Smooth muscle cell of the brain vasculature (primary cell): ENCODE results near the gene RPTOR.
"Not testable (repeated sequence)": the region's sequence is repeated elsewhere in the genome, so short reads cannot be mapped to it uniquely, and the experiment has no call there.

Experiments used
- DNase-seq: peaks from one replicate; pipeline ENCODE4 v3.0.0-alpha.2; 2012; ENCODE audit warnings: low read depth, low spot score

The RPTOR gene

GRCh38 chr17:80693511-80693910 is 148.9 kb downstream of the RPTOR start:
- no peak for DNase-seq

- DNase-seq: no peak
These were observed 149.7 kb downstream of the RPTOR start for GRCh38 chr17:80694085-80694991.

GRCh38 chr17:80694992-80695912 is 150.6 kb downstream of the RPTOR start:
- no peak for DNase-seq

DNA sequence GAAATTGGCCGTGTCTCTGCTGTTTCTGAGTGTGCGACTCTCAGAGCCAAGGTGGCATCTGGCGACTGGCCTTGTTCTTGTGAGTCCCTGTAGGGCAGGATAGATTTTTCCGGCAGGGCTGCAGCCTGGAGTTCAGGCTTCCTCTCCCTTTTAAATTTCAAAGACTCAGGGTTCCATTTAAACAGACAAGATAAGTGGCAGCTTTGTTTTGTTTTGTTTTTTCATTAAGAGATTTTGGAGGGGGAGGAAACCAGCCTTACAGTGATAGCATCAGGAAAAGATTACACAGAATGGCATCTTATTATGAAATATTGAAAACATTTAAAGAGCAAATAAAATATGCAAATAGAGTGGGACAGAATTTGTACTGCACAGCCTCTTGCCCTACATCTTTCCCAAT is 151.3 kb downstream of the RPTOR start:
- DNase-seq: no peak

DNA sequence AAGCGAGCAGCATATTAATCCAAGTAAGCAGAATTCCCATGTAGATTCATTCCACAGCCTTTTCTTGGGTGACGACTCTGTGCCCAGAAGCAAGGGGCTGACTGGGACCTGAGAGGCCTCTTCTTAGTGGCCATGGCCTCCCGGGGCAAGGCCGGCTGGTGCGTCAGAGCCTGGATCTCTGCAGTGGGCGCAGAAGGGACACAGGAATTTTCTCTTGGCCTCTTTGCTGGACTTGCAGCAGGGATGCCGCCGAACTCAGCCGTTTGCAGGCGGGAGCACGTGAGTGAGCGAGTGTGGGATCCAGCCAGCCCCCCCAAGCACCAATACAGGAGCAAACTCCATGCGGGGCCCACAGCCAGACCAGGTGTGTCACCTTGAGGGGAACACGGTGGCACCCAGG is 151.8 kb downstream of the RPTOR start:
- no peak for DNase-seq

DNA sequence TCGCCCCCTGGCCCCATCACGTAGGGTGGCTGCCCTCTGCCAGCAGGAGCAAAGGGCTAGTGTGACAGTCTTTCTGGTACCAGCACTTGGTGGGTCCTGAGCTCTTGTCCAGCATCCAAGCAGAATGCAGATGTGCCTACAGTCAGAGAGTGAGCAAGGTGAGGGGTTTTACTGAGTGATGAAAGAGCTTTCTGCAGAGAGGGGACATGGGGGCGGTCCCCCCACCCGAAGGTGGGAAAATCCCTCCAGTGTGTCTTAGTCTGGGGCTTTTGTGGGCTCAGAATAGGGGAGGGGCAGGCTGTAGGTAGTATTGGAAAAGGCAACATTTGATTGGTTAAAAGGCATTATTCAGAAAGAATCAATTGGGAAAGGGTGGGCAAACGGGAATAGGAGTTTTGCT is 152.3 kb downstream of the RPTOR start:
- no peak for DNase-seq

- no peak for DNase-seq
These were observed 153.7 kb downstream of the RPTOR start for GRCh38 chr17:80698297-80698696.

GRCh38 chr17:80699205-80699604 is 154.6 kb downstream of the RPTOR start:
- not testable (repeated sequence) for DNase-seq

GRCh38 chr17:80701730-80702129 is 157.1 kb downstream of the RPTOR start:
- DNase-seq: no peak

GRCh38 chr17:80702315-80703141 is 157.9 kb downstream of the RPTOR start:
- no peak for DNase-seq

DNA sequence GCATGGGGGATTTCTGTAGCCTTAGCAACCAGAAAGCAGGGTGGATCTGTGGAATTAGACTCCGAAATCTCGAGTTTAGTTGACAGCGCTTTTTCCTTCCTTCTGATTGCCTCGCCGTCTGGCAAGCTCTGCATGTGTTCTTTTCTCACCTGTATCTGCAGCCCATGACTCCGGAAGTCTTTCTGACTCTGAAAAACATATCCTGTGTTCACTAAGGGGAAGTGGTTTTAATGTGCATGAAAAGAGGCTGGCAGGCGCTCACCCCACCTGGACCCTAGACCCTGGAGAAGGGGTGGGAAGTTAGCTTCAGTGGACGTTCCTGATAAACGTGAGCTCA is 158.5 kb downstream of the RPTOR start:
- DNase-seq: no peak

- no peak for DNase-seq
These were observed 159.8 kb downstream of the RPTOR start for GRCh38 chr17:80704381-80704819.

DNA sequence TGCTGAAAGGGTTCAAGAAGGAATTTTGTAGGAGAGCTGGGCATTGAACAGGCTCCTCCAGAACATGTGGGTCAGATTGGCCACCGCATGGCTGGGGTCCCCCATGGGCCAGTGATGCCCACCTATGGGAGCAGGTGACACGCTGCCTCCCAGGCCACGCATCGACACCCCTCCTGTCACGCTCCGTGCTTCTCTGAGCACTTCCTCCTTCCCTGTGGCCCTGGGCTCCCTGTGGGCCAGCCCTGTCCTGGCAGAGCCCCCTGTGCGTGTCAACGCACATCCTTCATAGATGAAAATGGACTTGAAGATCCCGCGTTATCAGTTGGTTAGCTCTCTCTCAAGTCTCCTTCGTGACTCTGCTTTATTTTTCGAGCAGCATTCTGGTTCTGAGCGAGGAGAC is 160.3 kb downstream of the RPTOR start:
- DNase-seq: no peak

DNA sequence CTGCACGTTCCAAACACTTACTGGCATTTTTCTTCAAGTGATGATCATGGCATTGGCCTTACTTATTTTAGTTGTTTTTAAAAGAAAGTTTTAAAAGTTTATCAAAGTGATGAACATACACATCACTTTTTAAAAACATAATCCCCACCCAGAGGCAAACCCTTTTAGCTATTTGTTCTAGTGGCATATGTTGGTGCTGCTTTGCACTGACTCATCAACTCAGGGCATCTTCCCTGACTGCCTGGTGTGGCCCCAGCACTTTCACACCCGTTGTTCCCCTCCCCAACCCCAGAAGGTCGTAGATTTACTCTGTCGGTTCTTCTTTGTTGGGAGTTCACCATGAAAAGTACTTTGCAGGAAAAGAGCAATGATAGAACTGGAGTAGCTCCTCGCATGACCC is 161.3 kb downstream of the RPTOR start:
- DNase-seq: no peak

- DNase-seq: no peak
These were observed 161.8 kb downstream of the RPTOR start for GRCh38 chr17:80706463-80706867.

DNA sequence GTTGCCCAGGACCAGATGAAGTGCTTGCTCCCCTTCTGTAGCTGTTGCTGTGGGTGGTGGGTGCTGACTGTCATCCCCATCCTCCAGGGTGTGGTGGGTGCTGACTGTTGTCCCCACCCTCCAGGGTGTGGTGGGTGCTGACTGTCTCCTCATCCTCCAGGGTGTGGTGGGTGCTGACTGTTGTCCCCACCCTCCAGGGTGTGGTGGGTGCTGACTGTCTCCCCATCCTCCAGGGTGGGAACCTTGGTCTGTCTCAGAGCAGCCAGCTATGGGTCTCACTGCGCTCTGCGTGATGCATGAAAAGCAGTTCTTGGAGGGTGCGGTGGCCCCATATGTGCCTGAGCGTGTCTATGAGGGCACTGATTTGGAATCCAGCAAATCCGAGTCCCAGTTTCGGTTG is 163.8 kb downstream of the RPTOR start:
- DNase-seq: no peak

DNA sequence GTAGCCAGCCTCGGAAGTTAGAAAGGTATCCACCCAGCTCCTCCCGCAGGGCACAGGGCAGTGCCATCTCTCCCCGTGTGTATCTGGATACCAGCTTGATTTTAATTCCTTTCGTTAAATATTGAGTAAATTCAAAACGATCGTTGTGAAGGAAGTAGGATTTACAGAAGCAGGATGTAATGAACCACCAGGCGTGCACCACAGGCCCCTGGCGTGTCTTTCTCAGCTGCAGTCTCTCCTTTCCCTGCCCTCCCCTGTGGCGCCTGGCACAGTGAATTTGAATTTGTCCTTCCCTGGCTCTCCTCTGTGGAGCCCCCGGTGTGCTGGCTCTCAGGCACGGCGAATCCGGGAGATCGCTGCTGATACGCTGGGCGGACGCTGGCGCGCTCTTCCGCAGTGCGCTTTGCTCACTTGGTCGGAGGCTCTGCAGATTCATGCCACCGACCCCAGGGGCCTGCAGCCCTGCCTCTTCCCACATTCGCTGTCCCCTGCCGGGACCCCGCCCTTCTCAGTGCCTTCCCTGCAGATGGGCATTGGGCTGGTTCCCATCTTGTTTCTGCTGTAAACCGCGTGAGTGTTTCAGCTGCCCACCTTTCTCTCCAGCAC is 164.6 kb downstream of the RPTOR start:
- no peak for DNase-seq

DNA sequence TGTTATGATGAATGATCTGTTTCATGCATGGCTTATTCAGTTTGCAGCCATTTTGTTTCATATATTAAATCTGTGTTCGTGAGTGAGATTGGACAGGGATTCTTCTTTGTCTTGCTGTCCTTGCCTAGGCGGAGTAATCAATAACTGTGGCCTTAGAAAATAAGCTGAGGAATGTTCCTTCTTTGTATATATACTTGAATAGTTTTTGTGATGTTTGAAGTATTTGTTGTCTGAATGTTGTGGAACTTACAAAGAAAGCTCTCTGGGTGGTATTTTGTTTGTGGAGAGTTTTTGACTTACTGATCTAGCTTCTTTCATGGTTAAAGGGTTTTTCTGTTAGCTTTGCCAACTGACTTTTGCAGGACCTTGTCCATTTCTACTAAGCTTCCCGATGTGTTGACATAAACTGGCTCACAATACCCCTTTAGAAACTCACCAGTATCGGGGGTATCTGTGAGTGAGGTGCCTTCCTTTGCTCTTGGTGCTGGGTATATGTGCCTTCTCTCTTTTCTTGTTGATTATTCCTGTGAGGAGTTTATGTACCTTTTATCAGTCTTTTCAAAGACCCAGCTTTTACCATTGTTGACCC is 166.2 kb downstream of the RPTOR start:
- DNase-seq: no peak

- no peak for DNase-seq
These were observed 167.5 kb downstream of the RPTOR start for GRCh38 chr17:80712089-80712488.

GRCh38 chr17:80712606-80713005 is 168.0 kb downstream of the RPTOR start:
- no peak for DNase-seq
